Smooth muscle cell (in vitro differentiated cells): ENCODE data around the gene OVOL2. TPM values are rescaled to one million over a fixed set of nuclear protein-coding genes. Genes with fewer than 3 reads are reported as not detected.

Experiments used
- DNase-seq: peaks from one replicate; lab custom pipeline; 2025; ENCODE audit not compliant: unreplicated experiment; lab: John Stamatoyannopoulos, UW
- H2AFZ ChIP-seq: fragments of 200-600 bp; sonication (generic); 2 replicates; pipeline ENCODE4 v1.6.0; 2016; ENCODE audit warnings: antibody characterized with exemption, low read depth, mild to moderate bottlenecking
- H3F3A ChIP-seq: fragments of 200-600 bp; sonication (generic); 2 replicates; pipeline ENCODE4 v1.6.0; 2017; ENCODE audit warnings: antibody characterized with exemption, low read depth
- H3K27ac ChIP-seq: fragments of 200-600 bp; sonication (generic); 2 replicates; pipeline ENCODE4 v1.5.1; 2016; ENCODE audit warnings: low read depth, mild to moderate bottlenecking
- H3K27me3 ChIP-seq: fragments of 200-600 bp; sonication (generic); 2 replicates; pipeline ENCODE4 v1.6.1; 2016; ENCODE audit warnings: low read depth, mild to moderate bottlenecking
- H3K36me3 ChIP-seq: fragments of 200-600 bp; sonication (generic); 2 replicates; pipeline ENCODE4 v1.5.1; 2016; ENCODE audit warnings: low read depth
- H3K4me1 ChIP-seq: fragments of 200-600 bp; sonication (generic); 2 replicates; pipeline ENCODE4 v1.5.1; 2016; ENCODE audit warnings: low read depth
- H3K4me2 ChIP-seq: fragments of 200-600 bp; sonication (generic); 2 replicates; pipeline ENCODE4 v1.6.0; 2016; ENCODE audit warnings: mild to moderate bottlenecking
- H3K4me3 ChIP-seq: fragments of 200-600 bp; sonication (generic); 2 replicates; pipeline ENCODE4 v1.5.1; 2016; ENCODE audit warnings: mild to moderate bottlenecking
- H3K79me2 ChIP-seq: fragments of 200-600 bp; sonication (generic); 2 replicates; pipeline ENCODE4 v1.6.0; 2016; ENCODE audit warnings: low read depth, mild to moderate bottlenecking
- H3K9ac ChIP-seq: fragments of 200-600 bp; sonication (generic); 2 replicates; pipeline ENCODE4 v1.6.0; 2016; ENCODE audit warnings: low read depth
- H3K9me3 ChIP-seq: fragments of 200-600 bp; sonication (generic); replicated peaks from 2 replicates; pipeline ENCODE4 v1.5.1; 2016; ENCODE audit warnings: low read depth
- H4K20me1 ChIP-seq: fragments of 200-600 bp; sonication (generic); 2 replicates; pipeline ENCODE4 v1.6.0; 2016; ENCODE audit warnings: low read depth
- CTCF ChIP-seq: fragments of 200-600 bp; sonication (generic); IDR thresholded peaks from 2 replicates; pipeline ENCODE4 v1.5.1; 2017; ENCODE audit warnings: borderline replicate concordance, mild to moderate bottlenecking, antibody characterized with exemption; ENCODE audit not compliant: insufficient read depth, poor library complexity, severe bottlenecking
- WGBS: methylation state at CpG from one replicate; pipeline ENCODE4 v1.1.7; 2016; ENCODE audit warnings: low lambda C conversion rate; 5-methylcytosine and 5-hydroxymethylcytosine counted together
- polyA plus RNA-seq: library from polyadenylated mRNA; unstranded; fragments of >200 nt; fragmentation: Nextera tagmentation; extraction: Ambion mirVana; gene quantifications from 2 replicates; pipeline ENCODE4 v1.2.1, GENCODE V29; 2016
- total RNA-seq: library from RNA; depleted of rRNA; stranded (reverse); fragments of >200 nt; gene quantifications from 2 replicates; pipeline ENCODE4 v1.2.3, GENCODE V29; 2014

OVOL2 gene
- total and polyA plus RNA-seq, 2 experiments from 2014 or later = 1.1 TPM; not detected in 1

GRCh38 chr20:18094191-18094590 lies 36.5 kb upstream of the OVOL2 start:
- no peak for DNase-seq
- no peaks in the 10 kb centered on the region for H3K36me3 ChIP-seq
- no peak for TF ChIP-seq CTCF
- 67% methylated on average over 5 of the region's 5 CpGs for WGBS
- no peaks in the 10 kb centered on the region for H3K79me2 ChIP-seq
- H3K9me3 ChIP-seq = no peaks in the 10 kb centered on the region
- H3K27me3 ChIP-seq = no peaks in the 10 kb centered on the region
- no peak overlapping the region for H3K4me3 ChIP-seq
- H3K4me1 ChIP-seq = no peaks in the 10 kb centered on the region
- H3F3A ChIP-seq = no peaks in the 10 kb centered on the region
- no peak overlapping the region for H3K27ac ChIP-seq
- H3K4me2 ChIP-seq = no peak overlapping the region
- no peak overlapping the region for H2AFZ ChIP-seq
- H3K9ac ChIP-seq = no peak overlapping the region
- no peaks in the 10 kb centered on the region for H4K20me1 ChIP-seq

- no peaks in the 10 kb centered on the region for H3F3A ChIP-seq
- H4K20me1 ChIP-seq = no peaks in the 10 kb centered on the region
- no peak for TF ChIP-seq CTCF
- no peak for DNase-seq
- no peaks in the 10 kb centered on the region for H3K27me3 ChIP-seq
- no peak overlapping the region for H3K9ac ChIP-seq
- H3K79me2 ChIP-seq = no peaks in the 10 kb centered on the region
- H3K9me3 ChIP-seq = no peaks in the 10 kb centered on the region
- no peak overlapping the region for H3K4me2 ChIP-seq
- no peaks in the 10 kb centered on the region for H3K36me3 ChIP-seq
- H2AFZ ChIP-seq = no peak overlapping the region
- no peaks in the 10 kb centered on the region for H3K4me1 ChIP-seq
- no peak overlapping the region for H3K27ac ChIP-seq
- 87% methylated on average over 10 of the region's 10 CpGs for WGBS
- no peak overlapping the region for H3K4me3 ChIP-seq
Measured at GRCh38 chr20:18093388-18093787, 35.7 kb upstream of the OVOL2 start.

GRCh38 chr20:18092890-18093289 lies 35.2 kb upstream of the OVOL2 start:
- Histone ChIP-seq H3F3A (no peaks in the 10 kb centered on the region), H3K27ac (no peak overlapping the region), H3K36me3 (no peaks in the 10 kb centered on the region), H3K4me2 (no peak overlapping the region), H3K9me3 (no peaks in the 10 kb centered on the region), H4K20me1 (no peaks in the 10 kb centered on the region), H3K4me1 (no peaks in the 10 kb centered on the region), H3K79me2 (no peaks in the 10 kb centered on the region), H2AFZ (no peak overlapping the region), H3K27me3 (no peaks in the 10 kb centered on the region), H3K9ac (no peak overlapping the region), H3K4me3 (no peak overlapping the region)
- DNase-seq = no peak
- TF ChIP-seq CTCF = no peak
- 93% methylated on average over 8 of the region's 8 CpGs for WGBS

GRCh38 chr20:18091623-18092022 lies 33.9 kb upstream of the OVOL2 start:
- TF ChIP-seq CTCF = no peak
- DNase-seq = no peak
- Histone ChIP-seq H3K79me2 (no peaks in the 10 kb centered on the region), H3K9me3 (no peaks in the 10 kb centered on the region), H3F3A (no peaks in the 10 kb centered on the region), H3K9ac (no peak overlapping the region), H2AFZ (no peak overlapping the region), H3K4me2 (no peak overlapping the region), H3K36me3 (no peaks in the 10 kb centered on the region), H3K27me3 (no peaks in the 10 kb centered on the region), H3K4me1 (no peaks in the 10 kb centered on the region), H3K27ac (no peak overlapping the region), H3K4me3 (no peak overlapping the region), H4K20me1 (no peaks in the 10 kb centered on the region)
- WGBS = 68% methylated on average over 7 of the region's 7 CpGs
